HEK293 (cell line): ENCODE data around the gene OSCP1.

ENCODE experiments used
- CTCF ChIA-PET: fragments of 350-600 bp; formaldehyde crosslinking; extraction: SDS; loops from one replicate; lab custom pipeline; 2021; ENCODE audit warnings: antibody characterized with exemption; lab: Yijun Ruan, JAX
- POLR2A ChIA-PET: fragments of 300-600 bp; formaldehyde crosslinking; extraction: SDS; loops from one replicate; lab custom pipeline; 2020; ENCODE audit warnings: antibody characterized with exemption, inconsistent platforms; lab: Yijun Ruan, JAX
- H3K27ac ChIP-seq: fragments of 200-500 bp; sonication (Bioruptor generic); 2 replicates; pipeline ENCODE4 v1.5.1; 2014; ENCODE audit warnings: low read depth, low read length, control low read depth, inconsistent platforms; ENCODE audit errors: extremely low read depth
- H3K36me3 ChIP-seq, 2 experiments: fragments of 200-500 bp in 1 of 2; sonication (Bioruptor generic) in 1 of 2; 1 replicate in 1 of 2; 2 replicates in 1 of 2; pipeline ENCODE4 v1.5.1; 2014 to 2017; ENCODE audit warnings: inconsistent platforms in 2 of 2, low read length in 2 of 2; ENCODE audit not compliant: control insufficient read depth in 2 of 2, insufficient read depth in 1 of 2
- H3K4me1 ChIP-seq: fragments of 200-500 bp; sonication (Bioruptor generic); 2 replicates; pipeline ENCODE4 v1.5.1; 2014; ENCODE audit warnings: mild to moderate bottlenecking, low read length, inconsistent platforms; ENCODE audit not compliant: control insufficient read depth, insufficient read depth
- H3K4me3 ChIP-seq: 2 replicates; pipeline ENCODE4 v1.5.1; 2011; ENCODE audit warnings: low read depth, mild to moderate bottlenecking, control low read depth, low read length, moderate library complexity
- H3K9me3 ChIP-seq: fragments of 200-500 bp; sonication (Bioruptor generic); 2 replicates; pipeline ENCODE4 v1.5.1; 2014; ENCODE audit warnings: low read depth, low read length, inconsistent platforms; ENCODE audit not compliant: control insufficient read depth, insufficient read depth
- BCL6B ChIP-seq: fragments of 450-650 bp; formaldehyde crosslinking; IDR thresholded peaks from 2 replicates; pipeline ENCODE4 v1.5.1; 2017; ENCODE audit warnings: missing biosample characterization, missing genetic modification characterization
- ELK4 ChIP-seq: IDR thresholded peaks from 2 replicates; pipeline ENCODE4 v1.6.1; 2011; ENCODE audit warnings: mild to moderate bottlenecking, low read depth, low read length, borderline replicate concordance
- FEZF1 ChIP-seq: fragments of 450-650 bp; formaldehyde crosslinking; IDR thresholded peaks from 2 replicates; pipeline ENCODE4 v1.5.1; 2016; ENCODE audit warnings: missing biosample characterization, missing genetic modification characterization
- KLF7 ChIP-seq: fragments of 450-650 bp; formaldehyde crosslinking; IDR thresholded peaks from 2 replicates; pipeline ENCODE4 v1.5.1; 2016; ENCODE audit warnings: missing biosample characterization, missing genetic modification characterization, borderline replicate concordance
- PRDM2 ChIP-seq: fragments of 450-650 bp; formaldehyde crosslinking; IDR thresholded peaks from 2 replicates; pipeline ENCODE4 v1.5.1; 2016; ENCODE audit warnings: missing biosample characterization, missing genetic modification characterization, borderline replicate concordance
- SCRT1 ChIP-seq: fragments of 450-650 bp; formaldehyde crosslinking; IDR thresholded peaks from 2 replicates; pipeline ENCODE4 v1.5.1; 2016; ENCODE audit warnings: missing biosample characterization, missing genetic modification characterization, borderline replicate concordance
- SCRT2 ChIP-seq: fragments of 450-650 bp; formaldehyde crosslinking; IDR thresholded peaks from 2 replicates; pipeline ENCODE4 v1.5.1; 2016; ENCODE audit warnings: missing biosample characterization, missing genetic modification characterization
- ZFP3 ChIP-seq: fragments of 450-650 bp; formaldehyde crosslinking; IDR thresholded peaks from 2 replicates; pipeline ENCODE4 v1.5.1; 2016; ENCODE audit warnings: low read depth, missing biosample characterization, missing genetic modification characterization
- ZFP37 ChIP-seq: fragments of 450-650 bp; formaldehyde crosslinking; IDR thresholded peaks from 2 replicates; pipeline ENCODE4 v1.5.1; 2016; ENCODE audit warnings: missing biosample characterization, missing genetic modification characterization
- ZNF140 ChIP-seq: fragments of 450-650 bp; formaldehyde crosslinking; IDR thresholded peaks from 2 replicates; pipeline ENCODE4 v1.5.1; 2016; ENCODE audit warnings: missing biosample characterization, missing genetic modification characterization
- ZNF175 ChIP-seq: fragments of 450-650 bp; formaldehyde crosslinking; IDR thresholded peaks from 2 replicates; pipeline ENCODE4 v1.5.1; 2016; ENCODE audit warnings: missing biosample characterization, missing genetic modification characterization
- ZNF335 ChIP-seq: fragments of 450-650 bp; formaldehyde crosslinking; conservative IDR thresholded peaks from 2 replicates; pipeline ENCODE4 v1.5.1; 2016; ENCODE audit warnings: missing biosample characterization, missing genetic modification characterization
- ZNF488 ChIP-seq: fragments of 450-650 bp; formaldehyde crosslinking; IDR thresholded peaks from 2 replicates; pipeline ENCODE4 v1.5.1; 2016; ENCODE audit warnings: missing biosample characterization, missing genetic modification characterization
- ZNF548 ChIP-seq: fragments of 450-650 bp; formaldehyde crosslinking; IDR thresholded peaks from 2 replicates; pipeline ENCODE4 v1.5.1; 2016; ENCODE audit warnings: missing biosample characterization, missing genetic modification characterization
- ZNF664 ChIP-seq: fragments of 450-650 bp; formaldehyde crosslinking; IDR thresholded peaks from 2 replicates; pipeline ENCODE4 v1.5.1; 2016; ENCODE audit warnings: missing biosample characterization, missing genetic modification characterization
- ZNF692 ChIP-seq: fragments of 450-650 bp; formaldehyde crosslinking; IDR thresholded peaks from 2 replicates; pipeline ENCODE4 v1.5.1; 2016; ENCODE audit warnings: missing biosample characterization, missing genetic modification characterization
- ZNF701 ChIP-seq: fragments of 450-650 bp; formaldehyde crosslinking; IDR thresholded peaks from 2 replicates; pipeline ENCODE4 v1.5.1; 2016; ENCODE audit warnings: missing biosample characterization, missing genetic modification characterization
- ZNF792 ChIP-seq: fragments of 450-650 bp; formaldehyde crosslinking; IDR thresholded peaks from 2 replicates; pipeline ENCODE4 v1.5.1; 2016; ENCODE audit warnings: missing biosample characterization, missing genetic modification characterization
- ZSCAN4 ChIP-seq: fragments of 450-650 bp; formaldehyde crosslinking; IDR thresholded peaks from 2 replicates; pipeline ENCODE4 v1.5.1; 2017; ENCODE audit warnings: missing biosample characterization, missing genetic modification characterization

The OSCP1 gene

GRCh38 chr1:36417931-36418330 lies 32.3 kb downstream of the OSCP1 start (continued):
- TF ChIP-seq BCL6B (no peak), FEZF1 (tag by site-specific recombination) (no peak), ZFP37 (tag by site-specific recombination) (no peak), ZNF548 (tag by site-specific recombination) (no peak), ELK4 (no peak)

- TF ChIP-seq SCRT2 (peak; percentile 92), ZNF175 (tag by site-specific recombination) (no peak), SCRT1 (tag by site-specific recombination) (peak; percentile 88), ZNF664 (tag by site-specific recombination) (no peak)
- no peaks in the 10 kb centered on the region for H3K4me1 ChIP-seq
- no peaks in the 10 kb centered on the region for H3K9me3 ChIP-seq
- H3K4me3 ChIP-seq, result no peak overlapping the region
- H3K27ac ChIP-seq, result no peak overlapping the region
- CTCF ChIA-PET, result no interaction called here
- H3K36me3 ChIP-seq, result peaks cover 0 to 13% of the 10 kb centered on the region in 2 experiments; a peak in 1 of 3 replicates
- POLR2A ChIA-PET, result no interaction called here
Observed at GRCh38 chr1:36415661-36416326, 34.5 kb downstream of the OSCP1 start.

- no peak overlapping the region for H3K27ac ChIP-seq
- H3K9me3 ChIP-seq, result no peaks in the 10 kb centered on the region
- H3K36me3 ChIP-seq, result peaks cover 0 to 13% of the 10 kb centered on the region in 2 experiments; a peak in 1 of 3 replicates
- CTCF ChIA-PET, result interaction anchor here (0.6 to 0.8 kb wide), 3 partner anchors 46 to 309 kb away, joined by 3 read pairs; no protein-coding TSS in a partner anchor
- no peaks in the 10 kb centered on the region for H3K4me1 ChIP-seq
- POLR2A ChIA-PET, result interaction anchor here (0.6 kb wide), 1 partner anchor 662 kb away, joined by 3 read pairs; no protein-coding TSS in a partner anchor
- H3K4me3 ChIP-seq, result no peak overlapping the region
- TF ChIP-seq ZSCAN4 (tag by site-specific recombination) (no peak), ZNF335 (no peak), ZNF792 (no peak), ZNF701 (tag by site-specific recombination) (no peak), ZNF488 (no peak), PRDM2 (tag by site-specific recombination) (no peak), KLF7 (tag by site-specific recombination) (no peak), ZNF140 (tag by site-specific recombination) (no peak), ZFP3 (tag by site-specific recombination) (no peak), ZNF692 (tag by site-specific recombination) (no peak)
Observed at GRCh38 chr1:36414384-36414783, 35.9 kb downstream of the OSCP1 start.
